SK-N-SH (cell line): ENCODE data around the gene CMTM1.

ENCODE experiments used
- CTCF ChIP-seq: fragments of 200-600 bp; sonication (generic); IDR thresholded peaks from 2 replicates; pipeline ENCODE4 v1.6.1; 2017; ENCODE audit warnings: antibody characterized with exemption, mild to moderate bottlenecking, moderate library complexity
- FOXJ3 ChIP-seq: sonication (generic); formaldehyde crosslinking; IDR thresholded peaks from 2 replicates; pipeline ENCODE4 v1.5.1; 2020; ENCODE audit warnings: mild to moderate bottlenecking, missing genetic modification reagents
- FOXM1 ChIP-seq: IDR thresholded peaks from 2 replicates; pipeline ENCODE4 v1.4.0; 2012; ENCODE audit warnings: low read depth, mild to moderate bottlenecking
- GABPA ChIP-seq: IDR thresholded peaks from 2 replicates; pipeline ENCODE4 v1.4.0; 2012; ENCODE audit warnings: low read depth, mild to moderate bottlenecking
- POLR2AphosphoS5 ChIP-seq: IDR thresholded peaks from 2 replicates; pipeline ENCODE4 v1.6.1; 2012; ENCODE audit warnings: low read depth, low read length
- RAD21 ChIP-seq: IDR thresholded peaks from 2 replicates; pipeline ENCODE4 v1.6.1; 2012; ENCODE audit warnings: mild to moderate bottlenecking, low read length
- RFX5 ChIP-seq: IDR thresholded peaks from 2 replicates; pipeline ENCODE4 v1.6.1; 2012; ENCODE audit warnings: mild to moderate bottlenecking, improper control_type of control experiment, low read length
- RXRA ChIP-seq: IDR thresholded peaks from 2 replicates; pipeline ENCODE4 v1.4.0; 2012; ENCODE audit warnings: low read depth, mild to moderate bottlenecking, borderline replicate concordance
- SIN3A ChIP-seq: IDR thresholded peaks from 2 replicates; pipeline ENCODE4 v1.6.1; 2012; ENCODE audit warnings: low read depth, mild to moderate bottlenecking, low read length, moderate library complexity, borderline replicate concordance
- SMC3 ChIP-seq: IDR thresholded peaks from 2 replicates; pipeline ENCODE4 v1.6.1; 2012; ENCODE audit warnings: low read depth, low read length, improper control_type of control experiment
- USF2 ChIP-seq: fragments of 150-350 bp; IDR thresholded peaks from 2 replicates; pipeline ENCODE4 v1.6.1; 2017; ENCODE audit warnings: antibody characterized with exemption, low read length, low read depth, borderline replicate concordance
- ZBTB33 ChIP-seq: IDR thresholded peaks from 2 replicates; pipeline ENCODE4 v1.4.0; 2012; ENCODE audit warnings: low read depth, borderline replicate concordance

GRCh38 chr16:66612422-66612821 is 46.2 kb downstream of the CMTM1 start:
- TF ChIP-seq CTCF, result no peak
- TF ChIP-seq RXRA, result no peak
- TF ChIP-seq RFX5, result no peak
- no peak for TF ChIP-seq RAD21
- TF ChIP-seq SIN3A, result no peak
- TF ChIP-seq POLR2AphosphoS5, result no peak
- TF ChIP-seq ZBTB33, result no peak
- no peak for TF ChIP-seq FOXM1
- no peak for TF ChIP-seq USF2
- TF ChIP-seq FOXJ3, result no peak
- TF ChIP-seq SMC3, result no peak
- TF ChIP-seq GABPA, result no peak
